ENCODE data around the gene COL15A1.

The COL15A1 gene

GRCh38 chr9:98942906-98943681 lies 613 bp upstream of the COL15A1 start:
- H3K4me3 ChIP-seq = peak overlapping the region; percentile 80
- peak overlapping the region; percentile 81 to 88 for H3K27ac ChIP-seq
- no peak for TF ChIP-seq CTCF (IDR thresholded peaks at IDR 0.05)
- DNase-seq (ENCODE audit: low spot score) = peak; percentile 61

- peak; percentile 85 for DNase-seq (ENCODE audit: low spot score)
- Histone ChIP-seq H3K4me3 (peak overlapping the region; percentile 80), H3K27ac (peak overlapping the region; percentile 81 to 88)
- no peak for TF ChIP-seq CTCF (IDR thresholded peaks at IDR 0.05)
Observed at GRCh38 chr9:98944057-98944733, 488 bp downstream of the COL15A1 start.

- H3K27ac ChIP-seq = peak overlapping the region; percentile 81 to 88
- DNase-seq (ENCODE audit: low spot score) = no peak
- no peak for TF ChIP-seq CTCF (IDR thresholded peaks at IDR 0.05)
- peak overlapping the region; percentile 80 for H3K4me3 ChIP-seq
Observed at GRCh38 chr9:98944734-98945074, 997 bp downstream of the COL15A1 start.

- no peak overlapping the region for H3K4me3 ChIP-seq
- H3K27ac ChIP-seq = no peak overlapping the region
- no peak for DNase-seq (ENCODE audit: low spot score)
- no peak for TF ChIP-seq CTCF (IDR thresholded peaks at IDR 0.05)
Observed at GRCh38 chr9:98949565-98949964, 5.9 kb downstream of the COL15A1 start.

- Histone ChIP-seq H3K27ac (peak overlapping the region in 1 of 2 donors; percentile 38), H3K4me3 (no peak overlapping the region)
- DNase-seq (ENCODE audit: low spot score) = no peak
- TF ChIP-seq CTCF (IDR thresholded peaks at IDR 0.05) = no peak
Observed at GRCh38 chr9:98950262-98950661, 6.6 kb downstream of the COL15A1 start.

- peak overlapping the region in 1 of 2 donors; percentile 15 for H3K27ac ChIP-seq
- peak; percentile 24 for DNase-seq (ENCODE audit: low spot score)
- TF ChIP-seq CTCF (IDR thresholded peaks at IDR 0.05) = no peak
- no peak overlapping the region for H3K4me3 ChIP-seq
Observed at GRCh38 chr9:98951967-98952366, 8.3 kb downstream of the COL15A1 start.
